Ureter (tissue), 1 donor: Measurements from ENCODE around the gene DUOX2. TPM values are rescaled to one million over a fixed set of nuclear protein-coding genes. Genes with fewer than 3 reads are reported as not detected.
"Not testable (repeated sequence)": the region's sequence is repeated elsewhere in the genome, so short reads cannot be mapped to it uniquely, and the experiment has no call there.

Source experiments
- DNase-seq: peaks from one replicate; pipeline ENCODE4 v3.0.0-alpha.2; 2020; ENCODE audit warnings: low spot score
- total RNA-seq: library from RNA; stranded (reverse); gene quantifications from one replicate; pipeline ENCODE4 v1.2.4, GENCODE V29; 2023
- donor health status: DM: yes; HTN: yes; CAD: no.

Gene DUOX2
- total RNA-seq, 1 donor from 2014 or later = 92.1 TPM

DNA sequence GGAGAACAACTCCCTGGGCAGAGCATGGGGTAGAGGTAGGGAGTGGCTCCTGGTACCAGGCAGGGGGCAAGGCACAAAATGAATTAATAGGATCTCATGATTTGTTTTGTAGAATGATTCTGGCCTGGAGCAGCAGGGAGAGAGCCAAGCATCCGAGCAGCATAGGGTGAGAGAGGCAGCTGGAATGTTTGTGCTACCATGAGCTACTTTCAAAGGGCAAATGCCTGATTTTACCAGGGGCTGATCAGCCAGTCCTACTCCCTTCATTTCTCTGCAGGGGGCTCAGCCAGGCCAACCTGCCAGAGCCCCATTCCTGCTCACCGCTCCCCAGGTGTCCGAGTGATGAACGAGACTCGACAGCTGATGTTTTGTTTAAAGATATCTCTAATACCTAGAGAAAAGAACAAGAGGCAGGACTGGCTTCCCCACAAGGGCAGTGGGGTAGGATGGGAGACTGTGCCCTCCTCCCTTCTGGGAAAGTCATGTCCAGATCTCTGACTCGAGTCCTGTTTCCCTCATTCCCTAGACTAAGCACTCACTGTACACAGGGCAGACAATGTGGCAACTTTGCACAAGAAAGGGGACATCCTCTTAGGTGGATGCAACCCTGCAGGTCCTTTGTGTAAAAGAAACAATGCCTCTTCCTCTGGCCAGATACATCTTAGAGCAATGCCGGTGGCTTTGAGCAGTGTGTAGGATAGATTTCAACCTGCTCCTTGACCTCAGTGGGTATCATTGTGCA, 12.9 kb downstream of the DUOX2 start:
- no peak for DNase-seq

DNA sequence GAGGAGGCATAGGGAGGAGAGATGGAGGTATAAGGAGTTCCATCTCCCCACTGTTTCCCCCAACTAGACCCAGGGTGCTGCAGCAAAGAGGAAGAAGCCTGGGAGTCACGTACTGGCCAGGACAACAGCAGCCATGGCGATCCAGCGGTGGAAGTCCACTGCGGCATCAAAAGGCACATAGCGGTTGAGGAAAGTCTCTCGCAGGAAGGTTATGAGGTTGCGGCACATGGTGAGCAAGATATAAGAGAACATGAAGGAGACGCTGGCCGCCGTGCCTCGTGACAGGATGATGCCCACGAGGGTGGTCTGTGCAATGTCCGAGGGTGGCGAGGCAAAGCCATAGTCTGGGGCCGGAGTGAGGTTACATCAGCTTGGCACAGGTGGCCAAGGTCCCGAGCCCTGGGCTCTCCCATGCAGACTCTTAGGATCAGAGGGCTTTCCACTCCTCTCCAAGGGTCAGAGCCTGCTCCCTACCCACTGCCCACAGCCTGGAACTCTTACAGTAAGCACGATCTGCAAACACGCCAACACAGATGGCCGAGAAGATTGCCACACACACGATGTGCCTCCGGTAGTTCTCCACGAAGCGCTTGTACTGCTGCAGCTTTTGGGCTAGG, 14.3 kb downstream of the DUOX2 start:
- no peak for DNase-seq

DNA sequence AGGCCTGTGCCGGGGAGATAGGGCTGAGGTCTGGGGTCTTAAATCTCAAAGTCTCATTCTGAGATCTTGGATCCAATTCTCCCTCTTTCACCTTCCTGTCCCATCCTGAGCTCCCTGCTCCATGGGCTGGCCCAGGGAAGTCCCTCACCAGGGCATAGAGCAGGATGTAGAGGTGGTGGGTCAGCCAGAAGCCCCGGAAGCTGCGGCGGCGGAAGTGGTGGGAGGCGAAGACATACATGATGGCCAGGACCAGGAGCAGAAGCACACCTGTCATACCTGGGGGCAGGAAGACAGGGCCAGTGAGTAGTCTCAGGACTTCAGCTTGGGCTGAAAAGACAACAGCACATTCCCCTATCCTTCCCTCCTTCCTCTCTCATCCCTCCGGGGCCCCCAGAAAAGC, 16.5 kb downstream of the DUOX2 start:
- no peak for DNase-seq

DNA sequence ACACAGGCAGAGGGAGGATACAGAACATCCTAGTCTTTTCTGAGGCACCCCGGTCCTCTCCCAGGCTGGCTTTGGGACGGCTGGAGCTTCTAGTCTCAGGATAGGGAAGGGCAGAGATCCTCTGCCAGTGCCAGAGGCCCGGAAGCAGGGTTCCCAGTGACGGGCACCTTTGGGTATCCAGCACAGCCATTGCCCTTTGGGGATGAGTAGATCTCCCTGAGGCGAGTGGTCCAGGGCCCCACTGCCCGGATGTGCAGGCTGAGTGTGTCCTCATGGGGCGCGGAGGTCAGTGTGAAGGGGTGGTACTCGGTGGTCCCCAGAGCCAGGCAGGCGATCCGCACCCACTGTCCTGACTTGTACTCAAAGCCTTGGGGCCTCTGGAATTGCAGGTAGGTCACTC, 18.3 kb downstream of the DUOX2 start:
- DNase-seq = no peak

DNA sequence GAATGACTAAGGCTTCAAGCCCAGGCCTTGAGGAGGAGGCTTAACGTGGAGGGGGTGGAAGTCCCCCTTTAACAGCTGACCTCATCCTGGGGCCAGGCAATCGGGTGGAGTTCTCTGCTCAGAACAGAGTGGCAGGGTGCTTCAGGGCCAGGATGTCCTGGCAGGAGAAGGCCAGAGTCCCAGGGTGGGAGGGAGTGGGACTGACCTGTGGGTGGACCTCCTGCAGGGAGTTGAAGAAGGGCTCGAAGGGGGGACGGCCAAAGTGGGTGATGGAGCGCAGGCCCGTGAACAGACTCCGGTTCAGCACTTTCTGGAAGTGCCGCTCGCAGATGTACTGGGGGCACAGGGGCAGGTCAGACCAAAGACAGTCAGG, 19.6 kb downstream of the DUOX2 start:
- DNase-seq = no peak

DNA sequence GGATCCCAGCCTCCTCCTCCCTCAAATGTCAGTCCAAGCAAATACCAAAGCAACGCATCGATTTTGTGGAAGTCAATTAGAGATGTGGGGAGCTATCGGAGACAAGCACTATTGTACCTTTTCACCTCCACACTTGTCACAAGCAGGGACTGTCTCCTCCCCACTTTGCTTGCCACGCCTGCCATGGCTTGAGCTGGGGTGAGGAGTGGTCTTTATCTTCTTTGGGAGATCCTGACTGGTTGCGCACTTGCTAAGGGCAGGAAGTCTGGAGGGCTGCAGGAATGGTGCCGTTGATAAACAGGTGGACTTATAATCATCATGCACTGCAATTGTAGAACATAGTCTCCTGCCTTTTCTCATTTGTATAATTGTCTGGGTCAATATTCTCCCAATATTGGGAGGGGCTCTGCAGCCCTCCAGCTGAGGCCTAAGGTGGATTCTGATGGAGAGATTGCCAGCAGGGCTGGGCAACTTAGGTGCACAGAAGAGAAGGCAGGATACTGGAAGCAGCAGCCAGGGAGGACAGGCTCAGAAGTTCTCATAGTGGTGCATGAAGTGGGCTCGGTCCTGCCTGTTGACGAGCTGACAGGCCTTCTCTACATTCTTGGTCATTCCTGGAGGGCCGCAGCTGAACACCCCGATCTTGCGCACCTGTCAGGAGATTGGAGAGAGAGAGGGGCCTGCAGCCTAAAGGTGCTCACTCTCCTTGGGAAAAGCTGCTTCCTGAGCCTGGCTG, 20.2 kb downstream of the DUOX2 start:
- no peak for DNase-seq

DNA sequence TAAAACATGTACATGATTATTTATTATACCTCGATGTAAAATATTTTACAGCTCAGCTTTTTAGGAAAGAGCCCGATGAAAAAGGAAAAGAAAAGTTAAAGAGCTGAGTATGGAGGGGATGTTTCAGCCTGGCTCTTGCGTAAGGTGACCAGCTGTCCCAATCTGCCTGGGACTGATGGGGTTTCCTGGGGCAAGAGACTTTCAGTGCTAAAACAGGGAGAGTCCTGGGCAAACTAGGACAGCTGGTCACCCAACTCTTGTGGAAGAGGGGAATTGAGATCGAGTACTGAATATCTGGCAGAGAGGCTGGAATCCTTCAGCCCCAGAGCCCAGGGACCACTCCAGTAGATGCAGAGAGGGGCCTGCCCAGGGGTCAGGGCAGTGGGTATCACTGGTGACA, 21.0 kb downstream of the DUOX2 start:
- no peak for DNase-seq

DNA sequence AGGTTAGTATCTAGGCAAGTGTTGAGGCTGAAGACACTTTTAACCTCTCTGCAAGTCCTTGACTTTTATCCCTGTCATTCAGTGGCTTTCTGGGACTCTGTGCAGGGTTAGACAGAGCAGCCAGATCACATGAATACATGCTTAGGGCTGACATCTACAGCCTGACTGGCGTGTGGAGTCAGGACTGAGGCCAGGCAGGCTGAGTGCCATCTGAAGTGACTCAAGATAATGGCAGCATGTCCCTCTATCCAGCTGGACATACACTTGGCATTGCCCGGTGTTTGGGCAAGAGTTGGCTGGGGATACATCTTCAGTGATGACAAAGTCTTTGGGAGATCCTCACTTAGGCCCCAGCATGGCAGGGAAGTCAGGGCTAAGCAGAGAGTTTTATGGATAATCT, 22.4 kb downstream of the DUOX2 start:
- DNase-seq = no peak

DNA sequence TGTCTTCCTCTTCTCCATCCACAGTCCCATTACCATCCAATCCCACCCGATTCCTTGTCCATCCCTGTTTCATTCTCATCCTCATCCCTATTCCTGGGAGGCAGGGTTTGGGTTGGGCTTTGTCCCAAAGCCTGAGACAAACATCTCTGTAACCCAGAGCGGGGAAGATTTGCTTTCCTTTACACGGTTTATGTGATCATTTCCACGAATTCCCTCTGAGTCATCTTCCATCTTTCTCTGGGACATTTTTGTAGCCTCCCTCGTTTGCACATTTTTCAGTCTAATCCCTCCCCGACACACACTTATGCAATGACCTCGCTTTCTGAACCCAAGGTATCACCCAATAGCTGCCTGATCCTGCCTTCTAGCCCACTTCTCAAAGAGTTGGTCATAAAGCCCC, 22.8 kb downstream of the DUOX2 start:
- no peak for DNase-seq

DNA sequence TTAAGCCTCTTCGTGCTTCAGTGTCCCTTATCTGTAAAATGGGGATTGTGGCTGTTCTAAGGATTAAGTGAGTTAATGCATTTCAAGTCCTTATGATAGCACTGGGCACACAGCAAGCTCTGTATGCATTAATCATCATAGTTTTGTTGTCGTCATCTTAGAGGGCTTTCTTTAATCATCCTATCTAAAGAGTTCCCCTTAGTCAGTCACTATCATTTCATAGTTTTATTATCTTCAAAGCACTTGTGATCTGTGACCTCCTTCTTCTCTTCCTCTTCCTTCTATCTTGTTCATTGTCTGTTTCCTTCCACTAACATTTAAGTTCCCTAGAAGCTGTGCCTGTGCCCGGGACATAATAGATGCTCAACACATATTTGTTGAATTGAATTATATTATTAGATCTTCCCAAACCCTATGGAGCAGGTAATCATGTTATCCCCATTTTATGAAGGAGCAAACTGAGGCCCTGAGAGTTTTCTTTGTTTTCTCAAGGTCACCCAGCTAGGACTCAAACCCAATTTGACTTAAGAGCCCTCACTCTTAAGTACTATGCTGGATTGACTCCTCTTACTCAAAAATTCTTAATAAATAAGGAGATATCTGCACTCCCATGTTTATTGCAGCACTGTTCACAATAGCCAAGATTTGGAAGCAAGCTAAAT, 24.1 kb downstream of the DUOX2 start:
- DNase-seq = no peak

DNA sequence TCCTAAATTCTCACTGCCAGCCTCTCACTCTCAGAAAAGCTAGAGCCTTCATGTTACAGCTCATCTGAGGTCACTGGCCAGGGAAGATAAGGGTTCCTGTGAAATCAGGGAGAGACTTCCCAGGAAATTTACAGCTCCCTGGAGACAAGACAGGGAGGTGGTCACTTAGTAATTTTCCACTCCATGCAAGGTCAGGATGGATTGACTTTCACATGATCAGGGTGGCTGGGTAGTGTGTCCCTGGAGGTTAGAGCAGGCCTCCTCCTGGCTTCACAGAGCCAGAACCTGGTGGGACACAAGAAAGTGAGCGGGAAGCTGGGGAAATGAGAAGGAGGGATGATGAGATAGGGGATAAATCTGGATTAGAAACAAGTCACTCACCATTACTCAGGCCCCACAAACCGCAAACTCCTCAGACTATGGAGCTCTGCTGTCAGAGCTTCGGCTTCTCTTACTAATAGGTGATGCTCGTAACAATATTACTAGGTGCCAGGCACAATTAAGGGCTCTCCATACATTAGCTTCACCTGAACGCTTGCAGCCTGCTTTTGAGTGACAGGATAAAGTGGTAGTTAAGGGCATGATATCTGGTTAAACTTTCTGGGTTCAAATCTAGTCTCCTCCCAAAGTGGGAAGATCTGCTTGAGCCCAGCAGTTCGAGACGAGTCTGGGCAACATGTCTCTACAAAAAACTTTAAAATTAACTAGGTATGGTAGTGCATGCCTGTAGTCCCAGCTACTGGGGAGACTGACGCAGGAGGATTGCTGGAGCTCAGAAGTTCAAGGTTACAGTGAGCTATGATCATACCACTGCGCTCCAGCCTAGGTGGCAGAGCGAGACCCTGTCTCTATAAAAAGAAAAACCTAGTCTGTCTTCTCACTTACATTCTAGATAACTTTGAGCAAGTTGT, 24.9 kb downstream of the DUOX2 start:
- DNase-seq = no peak

DNA sequence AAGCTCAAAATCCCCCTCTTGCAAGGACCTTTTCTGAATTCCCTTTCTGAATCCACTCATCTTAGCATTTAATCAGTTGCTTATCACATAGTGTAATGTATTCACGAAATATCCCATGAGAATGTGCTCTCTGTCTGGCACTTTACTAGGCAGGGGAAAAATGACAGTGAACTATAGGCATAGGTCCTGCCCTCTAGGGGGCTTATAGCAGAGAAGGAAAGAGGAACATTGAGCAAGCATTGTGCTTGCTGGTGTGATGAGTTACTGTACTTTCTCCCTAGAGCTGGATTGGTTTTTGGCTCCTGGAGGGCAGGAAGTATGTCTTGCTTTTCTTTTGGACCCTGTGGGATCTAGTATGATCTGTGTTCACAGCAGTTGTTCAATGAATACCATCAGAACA, 26.5 kb downstream of the DUOX2 start:
- DNase-seq = no peak

DNA sequence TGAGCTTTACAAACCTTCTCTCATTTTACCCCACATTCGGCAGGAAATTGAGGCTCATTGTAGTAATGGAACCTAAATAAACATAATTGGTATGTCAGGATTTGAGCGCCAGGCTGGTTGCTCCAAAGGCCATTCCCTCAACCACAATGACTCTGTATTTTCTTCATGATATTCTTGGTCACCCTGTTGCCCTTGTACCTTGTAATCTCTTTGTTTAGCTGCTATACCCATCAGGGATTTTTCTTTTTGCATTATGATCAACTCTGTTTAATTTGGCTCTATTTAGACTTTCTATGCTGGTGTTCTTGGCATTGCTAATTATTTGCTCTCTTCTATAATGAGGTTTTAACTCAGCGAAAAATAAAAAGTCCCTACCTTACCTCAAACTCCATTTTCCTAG, 29.8 kb downstream of the DUOX2 start:
- no peak for DNase-seq

DNA sequence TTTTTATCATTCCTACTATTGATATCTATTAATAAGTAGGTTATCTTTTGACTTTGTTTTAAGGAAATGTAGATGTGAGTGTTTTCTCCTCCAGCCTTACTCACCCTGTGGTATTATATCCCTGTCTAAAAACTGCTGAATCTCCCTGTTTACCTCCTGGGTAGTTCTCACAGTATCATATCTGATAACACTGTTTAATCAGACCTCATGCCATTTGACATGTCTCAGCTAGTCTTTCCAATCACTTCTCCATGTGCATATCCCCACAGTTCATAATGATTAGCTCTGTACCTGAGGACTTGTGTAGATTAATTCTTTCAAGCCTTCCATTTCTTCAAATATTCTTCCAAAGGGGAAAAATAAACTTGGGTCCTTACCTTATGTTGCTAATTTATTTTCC, 30.7 kb downstream of the DUOX2 start:
- no peak for DNase-seq

DNA sequence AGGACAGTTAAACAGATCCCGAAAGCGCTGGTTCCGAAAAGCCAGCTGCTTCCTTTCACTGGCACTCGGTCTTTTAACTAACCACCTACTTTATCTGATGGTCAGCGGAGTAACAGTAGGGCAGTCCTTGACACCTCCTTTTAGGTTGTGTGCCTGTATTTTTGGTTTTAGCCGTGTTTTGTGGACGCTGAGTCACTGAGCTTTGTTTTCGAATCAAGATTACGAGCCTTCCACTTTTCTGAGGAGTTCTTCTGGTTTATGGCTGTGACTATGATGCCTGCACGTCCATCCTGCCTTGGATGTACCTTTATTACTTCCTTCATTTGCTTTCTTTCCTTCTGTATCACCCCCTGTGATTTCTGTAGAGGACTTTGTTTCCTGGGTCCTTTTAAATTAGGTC, 31.6 kb downstream of the DUOX2 start:
- DNase-seq = not testable (repeated sequence)

DNA sequence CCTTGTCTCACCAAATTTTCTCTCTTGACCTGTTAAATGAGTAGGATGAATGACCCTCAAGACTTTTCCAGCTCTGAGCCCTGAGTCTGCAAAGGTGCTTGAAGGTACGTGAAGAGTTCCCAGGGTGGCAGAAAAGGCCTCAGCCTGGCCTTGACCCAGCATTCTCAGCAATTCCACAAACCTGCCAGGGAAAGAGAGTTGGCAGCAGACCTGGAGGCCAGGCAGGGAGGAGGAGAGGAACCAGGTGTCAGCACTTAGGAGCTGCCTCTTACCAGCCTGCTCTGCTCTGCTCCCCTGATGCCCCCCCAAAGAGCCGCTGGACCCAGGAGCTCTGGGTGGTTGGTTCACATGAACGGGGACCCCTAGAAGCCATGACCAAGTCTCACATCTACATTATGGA, 33.4 kb downstream of the DUOX2 start:
- not testable (repeated sequence) for DNase-seq

DNA sequence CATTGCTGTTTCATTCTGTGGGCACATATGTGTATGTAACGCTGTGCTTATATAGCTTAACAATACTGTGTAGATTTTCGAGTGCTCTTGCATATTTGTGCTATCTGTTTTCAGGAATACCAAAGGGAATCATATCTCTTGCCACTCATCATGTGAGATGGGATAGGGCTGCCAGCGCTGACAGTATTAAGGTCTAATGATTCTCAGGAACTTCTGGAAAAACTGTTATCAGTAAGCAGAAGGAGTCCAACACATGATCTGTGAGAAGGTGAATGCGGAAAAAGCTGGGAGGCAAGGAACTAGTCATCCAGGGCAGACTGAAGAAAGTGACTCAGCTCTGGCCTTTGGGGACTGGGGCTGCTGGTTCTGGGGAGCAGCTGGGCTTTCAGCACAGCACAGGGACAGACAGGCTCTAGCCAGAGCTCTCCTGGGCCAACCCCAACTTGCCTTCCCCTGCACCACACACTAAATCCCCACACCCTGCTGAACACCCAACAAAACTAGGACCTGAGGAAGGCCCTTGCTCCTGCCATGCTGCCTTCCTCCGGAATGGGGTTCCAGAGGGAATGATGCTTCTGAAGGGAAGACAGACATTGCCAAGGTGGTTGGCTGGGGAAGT, 34.2 kb downstream of the DUOX2 start:
- DNase-seq = not testable (repeated sequence)

DNA sequence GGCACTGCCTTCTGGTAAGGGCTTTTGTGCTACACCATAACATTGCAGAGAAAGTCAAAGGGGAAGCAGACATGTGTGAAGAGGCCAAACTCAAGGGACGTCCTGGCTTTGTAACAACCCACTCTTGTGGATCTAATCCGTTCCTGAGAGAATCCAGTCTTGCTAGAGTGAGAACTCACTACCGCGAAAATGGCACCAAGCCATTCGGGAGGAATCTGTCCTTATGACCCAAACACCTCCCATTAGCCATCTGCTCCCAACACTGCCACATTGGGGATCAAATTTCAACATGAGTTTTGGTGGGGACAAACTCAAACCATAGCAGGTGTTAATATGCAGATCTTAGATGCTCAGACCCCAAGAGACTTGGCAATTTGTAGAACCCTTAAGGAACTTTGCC, 34.8 kb downstream of the DUOX2 start:
- not testable (repeated sequence) for DNase-seq

DNA sequence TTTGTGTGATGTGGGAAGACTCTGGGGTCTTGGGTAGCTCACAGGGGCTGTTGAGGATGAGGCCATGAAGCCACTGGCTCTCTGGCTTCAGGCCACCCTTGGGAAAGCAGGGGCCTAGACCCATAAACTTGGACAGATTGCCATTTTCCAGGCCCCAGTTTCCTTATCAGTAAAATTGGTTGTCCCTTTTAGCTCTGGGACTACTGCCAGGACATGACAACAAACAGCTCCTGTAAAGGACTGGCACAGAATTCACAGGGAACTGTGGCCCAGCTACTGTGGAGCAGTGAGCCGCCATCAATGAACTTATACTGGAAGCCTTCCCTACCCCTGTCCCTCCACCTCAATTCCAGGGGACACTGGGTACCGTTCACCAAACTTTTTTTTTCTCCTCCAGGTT, 36.6 kb downstream of the DUOX2 start:
- DNase-seq = not testable (repeated sequence)

DNA sequence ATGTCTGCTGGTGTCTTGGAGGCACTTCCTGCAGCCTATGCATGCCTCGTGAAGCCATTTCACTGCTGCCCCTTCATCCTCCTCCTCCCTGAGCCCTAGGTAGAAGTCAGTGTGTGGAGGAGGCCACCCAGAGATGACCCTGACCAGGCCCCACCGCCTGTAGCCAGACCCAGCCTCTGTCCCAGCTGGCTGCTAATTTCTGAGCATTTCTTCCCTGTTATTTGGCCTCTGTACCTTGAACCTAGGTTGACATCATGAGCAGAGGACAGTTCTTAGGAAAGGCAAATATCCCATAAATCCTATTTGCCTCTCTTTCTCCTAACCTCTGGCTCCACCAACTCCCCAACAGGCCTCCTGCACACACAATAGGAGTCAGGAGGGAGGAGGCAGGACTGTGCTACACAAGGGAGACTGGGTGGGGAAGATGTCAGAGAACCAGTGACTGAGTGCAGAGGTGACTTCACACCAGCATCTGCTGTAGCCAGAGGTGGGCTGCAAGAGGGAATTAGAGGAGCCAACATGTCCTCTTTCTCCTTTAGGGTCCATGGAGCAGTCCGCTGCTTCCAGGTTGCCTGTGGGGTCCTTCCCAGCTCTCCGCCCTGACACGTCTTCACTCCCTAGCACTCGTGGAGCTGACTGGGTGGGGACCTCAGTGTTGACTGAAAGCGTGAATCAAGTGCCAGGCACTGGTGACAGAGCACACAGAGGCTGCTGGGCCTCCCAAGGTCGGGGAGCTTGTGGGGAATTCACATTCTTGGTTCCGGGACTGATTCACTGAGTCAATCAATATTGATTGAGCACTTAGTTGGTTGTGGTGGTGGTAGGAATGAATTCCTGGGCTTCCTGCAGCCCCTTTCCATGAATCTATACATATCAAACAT, 38.3 kb downstream of the DUOX2 start:
- DNase-seq = not testable (repeated sequence)
